GM19467 (cell line): ENCODE results near the gene RAD51B.
"Not testable (repeated sequence)": the region's sequence is repeated elsewhere in the genome, so short reads cannot be mapped to it uniquely, and the experiment has no call there.

ENCODE experiments used
- ATAC-seq: cut with Tn5 transposase; IDR thresholded peaks from one replicate; pipeline ENCODE4 v1.9.1; 2021; ENCODE audit warnings: mild to moderate bottlenecking, moderate library complexity; ENCODE audit not compliant: unreplicated experiment

RAD51B gene

DNA sequence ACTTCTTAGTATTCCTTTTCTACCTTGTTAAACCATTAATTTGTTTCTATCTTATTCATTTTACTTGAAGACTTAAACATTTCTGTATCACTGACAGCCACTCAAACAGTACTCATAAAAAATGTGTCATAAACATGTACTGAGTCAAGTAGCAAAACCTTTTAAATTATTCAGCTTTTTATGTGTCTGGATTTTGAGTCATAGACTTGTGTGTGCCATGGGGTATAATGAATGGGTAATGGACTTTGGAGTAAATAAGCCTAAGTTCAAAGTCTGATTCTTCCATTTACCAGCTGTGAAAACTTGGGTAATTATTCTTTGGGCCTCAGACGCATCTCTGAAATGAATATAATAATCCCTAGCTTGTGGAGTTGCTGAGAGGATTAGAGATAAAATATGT is 199.0 kb downstream of the RAD51B start:
- no peak for ATAC-seq

GRCh38 chr14:68020493-68020892 is 200.9 kb downstream of the RAD51B start:
- ATAC-seq: no peak

DNA sequence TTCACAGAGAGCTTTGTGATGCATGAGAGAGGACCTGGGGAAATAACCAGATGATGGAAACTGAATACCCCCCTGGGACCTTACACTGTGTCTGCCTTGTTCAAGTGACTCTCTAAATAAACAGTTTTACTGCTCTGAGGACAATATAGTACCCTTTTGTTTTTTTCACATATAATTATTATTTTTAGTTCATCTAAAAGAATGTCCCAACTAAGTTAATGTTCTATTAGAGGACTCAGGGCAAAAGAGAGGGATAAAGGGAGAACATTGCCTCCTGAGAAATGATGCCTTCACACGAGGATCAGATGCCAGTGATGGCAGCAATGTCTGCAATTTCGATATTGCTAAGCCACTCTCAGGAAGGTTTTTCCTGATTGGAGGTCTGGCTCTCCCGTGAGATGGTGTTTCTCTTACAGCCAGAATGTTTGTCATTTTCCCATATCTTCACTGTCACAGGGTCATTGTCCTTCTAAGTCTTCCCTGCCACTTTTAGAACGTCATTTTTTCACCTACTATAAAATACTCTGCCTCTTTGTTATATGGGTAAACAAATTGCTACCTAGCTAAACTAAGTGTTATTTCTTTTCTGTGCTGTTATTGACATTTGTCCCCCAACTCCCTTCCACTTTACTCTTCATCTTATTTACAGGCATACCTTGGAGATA is 201.6 kb downstream of the RAD51B start:
- no peak for ATAC-seq

DNA sequence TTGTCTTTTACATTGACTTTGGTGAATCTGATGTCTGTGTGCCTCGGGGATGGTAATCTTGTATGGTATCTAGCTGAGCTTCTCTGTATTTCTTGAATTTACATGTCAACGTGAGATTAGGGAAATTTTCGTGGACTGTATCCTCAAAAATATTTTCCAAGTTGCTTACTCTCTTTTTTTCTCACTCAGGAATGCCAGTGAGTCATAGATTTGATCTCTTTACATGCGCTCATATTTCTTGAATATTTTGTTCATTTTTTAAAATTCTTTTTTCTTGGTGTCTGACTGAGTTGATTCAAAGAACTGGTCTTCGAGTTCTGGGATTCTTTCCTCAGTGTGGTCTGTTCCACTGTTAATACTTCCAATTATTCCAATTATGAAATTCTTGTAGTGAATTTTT is 207.7 kb downstream of the RAD51B start:
- ATAC-seq: no peak

- no peak for ATAC-seq
Observed at GRCh38 chr14:68028075-68028474, 208.5 kb downstream of the RAD51B start.

DNA sequence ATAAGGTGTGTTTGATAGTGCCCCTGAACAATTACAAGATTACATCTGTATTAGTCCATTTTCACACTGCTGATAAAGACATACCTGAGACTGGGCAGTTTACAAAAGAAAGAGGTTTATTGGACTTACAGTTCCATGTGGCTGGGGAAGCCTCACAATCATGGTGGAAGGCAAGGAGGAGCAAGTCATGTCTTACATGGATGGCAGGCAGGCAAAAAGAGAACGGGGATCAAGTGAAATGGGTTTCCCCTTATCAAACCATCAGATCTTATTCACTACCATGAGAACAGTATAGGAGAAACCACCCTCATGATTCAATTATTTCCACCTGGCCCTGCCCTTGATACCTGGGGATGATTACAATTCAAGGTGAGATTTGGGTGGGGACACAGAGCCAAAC is 211.4 kb downstream of the RAD51B start:
- not testable (repeated sequence) for ATAC-seq

DNA sequence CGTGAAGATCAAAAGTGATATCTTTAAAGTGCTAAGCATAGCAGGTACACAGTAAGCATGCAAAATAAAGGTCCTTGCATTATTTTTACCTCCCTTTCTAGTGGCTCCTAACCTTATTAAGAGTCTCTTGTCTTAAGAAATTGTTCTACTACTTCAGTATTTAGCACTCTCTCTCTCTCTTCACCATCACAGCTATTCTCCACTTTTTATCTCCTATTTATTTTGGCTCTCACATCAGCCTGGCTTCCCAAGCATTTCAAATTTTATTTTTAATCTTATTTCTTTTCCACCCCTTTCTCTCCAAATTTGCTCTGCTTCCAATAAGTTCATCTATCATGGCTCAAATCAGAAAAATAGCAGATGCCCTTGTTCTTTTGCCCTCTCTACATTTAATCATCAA is 212.6 kb downstream of the RAD51B start:
- ATAC-seq: no peak

DNA sequence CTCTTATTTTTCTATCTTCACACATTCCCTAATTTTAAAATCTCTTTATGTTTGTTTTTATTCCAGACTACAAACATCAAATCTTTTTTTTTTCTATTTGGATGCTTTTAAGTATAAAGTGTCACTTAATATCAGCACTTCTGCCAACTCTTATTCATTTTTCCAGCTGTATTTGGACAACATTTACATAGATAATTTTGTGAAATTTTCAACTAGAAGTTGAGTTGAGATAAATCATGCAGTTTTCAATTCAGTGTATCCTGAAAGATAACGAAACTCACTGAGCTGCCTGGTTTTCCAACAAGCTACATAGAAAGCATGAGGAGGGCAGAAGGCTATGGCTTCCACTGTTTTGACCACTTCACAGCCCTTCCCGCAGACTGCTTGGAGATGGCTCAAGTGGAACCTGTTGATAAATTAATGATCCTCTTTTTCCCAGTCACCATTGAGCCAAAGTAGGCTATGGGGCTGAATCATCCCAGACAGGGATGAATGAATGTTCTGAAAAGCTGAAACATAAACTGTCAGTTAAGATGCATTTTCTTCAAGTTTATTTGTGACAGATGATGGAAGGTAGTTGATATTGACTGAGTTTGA is 213.9 kb downstream of the RAD51B start:
- ATAC-seq: no peak

DNA sequence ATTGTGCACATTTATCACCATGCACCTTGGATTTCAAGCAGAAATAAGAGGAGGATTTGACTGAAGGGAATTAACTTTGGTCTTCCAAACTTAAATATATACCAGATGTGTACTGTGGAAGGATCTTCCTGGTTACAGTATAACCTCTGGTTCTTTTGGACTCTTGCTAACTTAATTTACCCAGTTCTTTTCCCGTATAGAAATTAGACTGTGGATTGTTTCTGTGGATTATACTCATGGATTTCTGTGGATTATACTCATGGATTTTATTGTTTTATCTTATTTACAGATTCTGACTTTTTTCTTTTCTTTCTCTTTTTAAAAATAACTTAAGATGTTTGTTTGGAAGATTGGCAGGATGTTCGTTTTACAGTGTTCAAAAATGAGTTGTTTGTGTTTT is 215.3 kb downstream of the RAD51B start:
- no peak for ATAC-seq

- ATAC-seq: no peak
Observed at GRCh38 chr14:68036202-68036601, 216.6 kb downstream of the RAD51B start.

- ATAC-seq: no peak
Observed at GRCh38 chr14:68039593-68039992, 220.0 kb downstream of the RAD51B start.

GRCh38 chr14:68040633-68041369 is 221.2 kb downstream of the RAD51B start:
- no peak for ATAC-seq

DNA sequence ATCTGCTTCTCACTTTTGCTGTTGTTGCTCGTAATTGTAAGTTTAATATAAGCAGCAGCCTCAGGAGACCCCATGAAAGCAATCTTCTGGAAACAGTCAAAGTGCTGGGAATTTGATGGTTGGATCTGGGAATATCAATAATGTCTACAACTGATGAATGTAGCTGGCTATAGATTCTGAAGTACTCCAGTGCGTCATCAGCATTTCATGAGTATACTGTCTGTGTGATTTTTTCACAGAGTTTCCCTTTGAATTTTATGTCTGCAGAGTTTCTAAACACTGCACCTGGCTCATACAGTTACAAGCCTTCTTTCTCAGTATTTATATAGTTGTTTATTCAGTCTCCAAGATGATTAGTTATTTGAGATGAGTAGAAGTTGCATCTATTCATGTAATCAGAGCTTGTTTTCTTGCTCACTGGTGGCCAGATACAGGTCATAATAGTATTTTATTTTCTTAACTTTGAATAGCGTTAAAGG is 222.3 kb downstream of the RAD51B start:
- ATAC-seq: no peak

- ATAC-seq: no peak
Observed at GRCh38 chr14:68042586-68043210, 223.1 kb downstream of the RAD51B start.

GRCh38 chr14:68043752-68044151 is 224.2 kb downstream of the RAD51B start:
- ATAC-seq: no peak

DNA sequence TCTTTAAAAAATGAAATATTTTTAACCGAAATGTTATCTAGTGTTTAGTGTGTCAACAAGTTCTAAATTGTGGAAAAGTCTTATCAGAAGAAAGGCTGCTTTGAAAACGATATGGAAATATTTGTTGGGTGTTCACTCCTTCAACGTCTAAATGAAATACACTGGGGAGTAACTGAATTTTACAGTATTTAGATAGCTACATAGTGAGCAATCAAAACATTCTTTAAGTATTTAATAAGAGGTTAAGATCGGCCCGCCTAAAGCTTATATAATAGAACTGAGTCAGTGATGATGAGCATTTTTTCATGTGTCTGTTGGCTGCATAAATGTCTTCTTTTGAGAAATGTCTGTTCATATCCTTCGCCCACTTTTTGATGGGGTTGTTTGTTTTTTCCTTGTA is 228.3 kb downstream of the RAD51B start:
- ATAC-seq: no peak

- not testable (repeated sequence) for ATAC-seq
Observed at GRCh38 chr14:68048815-68049214, 229.2 kb downstream of the RAD51B start.

GRCh38 chr14:68050177-68050576 is 230.6 kb downstream of the RAD51B start:
- ATAC-seq: no peak

GRCh38 chr14:68051146-68051545 is 231.6 kb downstream of the RAD51B start:
- no peak for ATAC-seq

DNA sequence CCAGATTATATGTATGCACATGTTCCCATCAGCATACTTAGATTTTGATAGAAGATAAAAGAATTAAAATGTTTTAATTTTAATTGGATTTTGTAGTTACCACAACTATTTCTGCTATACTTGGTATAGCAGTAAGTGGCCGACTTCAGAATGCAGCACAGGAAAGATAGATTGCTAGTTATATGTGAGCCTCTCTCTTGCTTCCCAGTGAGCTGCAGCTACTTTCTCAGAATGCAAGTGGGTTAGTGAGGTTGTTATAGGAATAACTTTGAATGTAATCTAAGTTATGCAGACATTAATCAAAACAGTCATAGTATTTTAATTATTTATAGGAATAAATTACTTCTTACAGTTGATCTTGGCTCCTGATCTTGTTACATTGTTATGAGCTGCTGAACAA is 240.6 kb downstream of the RAD51B start:
- no peak for ATAC-seq

- ATAC-seq: no peak
Observed at GRCh38 chr14:68062651-68063050, 243.1 kb downstream of the RAD51B start.

DNA sequence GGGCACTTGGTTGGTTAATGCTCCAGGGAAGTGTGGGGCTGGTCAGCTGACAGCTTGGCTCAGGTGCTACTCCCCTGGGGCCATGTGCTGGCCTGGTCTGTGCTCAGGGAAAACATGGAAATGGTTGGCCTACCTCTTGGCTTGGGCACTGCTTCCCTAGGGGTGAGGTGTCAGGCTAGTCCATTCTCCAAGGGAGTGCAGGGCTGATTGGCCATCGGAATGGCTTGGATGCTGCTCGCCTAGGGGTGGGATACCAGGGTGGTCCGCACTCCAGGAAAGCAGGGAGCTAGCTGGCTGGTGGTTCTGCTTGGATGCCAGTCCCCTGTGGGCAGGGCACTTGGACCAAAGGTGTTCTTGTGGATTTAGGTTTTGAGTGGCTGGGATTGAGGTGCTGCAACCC is 245.7 kb downstream of the RAD51B start:
- no peak for ATAC-seq
